Esophagus muscularis mucosa (tissue), 4 donors: ENCODE measurements around the gene MYL5. TPM values are rescaled to one million over a fixed set of nuclear protein-coding genes. Genes with fewer than 3 reads are reported as not detected.

Experiments
- DNase-seq: peaks from one replicate; pipeline ENCODE4 v3.0.0-alpha.2; 2017; ENCODE audit errors: extremely low spot score
- H3K27ac ChIP-seq, 4 donors: fragments of 200-600 bp; sonication (generic); replicated peaks in 1 of 4; 1 replicate in 3 of 4; 2 replicates in 1 of 4; pipeline ENCODE4 v1.5.1; 2016 to 2019; ENCODE audit warnings: mild to moderate bottlenecking in 1 of 4
- H3K27me3 ChIP-seq, 4 donors: fragments of 200-600 bp; sonication (generic); one replicate each; pipeline versions ENCODE4 v1.5.1 to v1.6.0; 2016 to 2019
- H3K36me3 ChIP-seq, 4 donors: fragments of 200-600 bp; sonication (generic); one replicate each; pipeline ENCODE4 v1.5.1; 2016 to 2019
- H3K4me1 ChIP-seq, 4 donors: fragments of 200-600 bp; sonication (generic); one replicate each; pipeline ENCODE4 v1.5.1; 2016 to 2019
- H3K4me3 ChIP-seq, 4 donors: fragments of 200-600 bp; sonication (generic); 1 replicate in 2 of 4; 2 replicates in 2 of 4; pipeline ENCODE4 v1.5.1; 2016 to 2019; ENCODE audit warnings: mild to moderate bottlenecking in 4 of 4, moderate library complexity in 1 of 4
- H3K9me3 ChIP-seq, 4 donors: fragments of 200-600 bp; sonication (generic); 1 replicate in 3 of 4; 2 replicates in 1 of 4; pipeline ENCODE4 v1.5.1; 2016 to 2019
- CTCF ChIP-seq, 3 experiments: fragments of 200-600 bp in 2 of 3; fragments of 450-650 bp in 1 of 3; sonication (generic) in 2 of 3; IDR thresholded peaks; one replicate each; pipeline ENCODE4 v1.5.1; 2017 to 2019; ENCODE audit warnings: antibody characterized with exemption in 3 of 3, mild to moderate bottlenecking in 2 of 3, moderate library complexity in 1 of 3
- EP300 ChIP-seq: sonication (generic); formaldehyde crosslinking; IDR thresholded peaks from one replicate; pipeline ENCODE4 v1.6.1; 2017; ENCODE audit warnings: antibody characterized with exemption
- POLR2A ChIP-seq: fragments of 450-650 bp; IDR thresholded peaks from one replicate; pipeline ENCODE4 v1.6.1; 2017; ENCODE audit warnings: antibody characterized with exemption, moderate library complexity, mild to moderate bottlenecking, low read depth
- POLR2AphosphoS5 ChIP-seq, 2 donors: sonication (generic); formaldehyde crosslinking; IDR thresholded peaks; one replicate each; pipeline ENCODE4 v1.6.1; 2017; ENCODE audit warnings: antibody characterized with exemption in 2 of 2
- WGBS: methylation state at CpG from one replicate; pipeline ENCODE4 v1.1.5; 2018; 5-methylcytosine and 5-hydroxymethylcytosine counted together
- intact Hi-C: fragments of 100-400 bp; cut with DNase I; formaldehyde crosslinking; loops from one replicate; pipeline ENCODE4 v1.15.1; 2023
- total RNA-seq, 4 donors: library from RNA; depleted of rRNA; stranded (reverse); fragments of >200 nt; gene quantifications; one replicate each; pipeline versions ENCODE4 v1.1.0 to v1.2.1, GENCODE V29; 2016

Gene MYL5
- total RNA-seq, 4 donors from 2014 or later: 7.9 to 9.9 (median 9.6) TPM

GRCh38 chr4:685679-686412 lies 11.5 kb downstream of the MYL5 start:
- 85% methylated on average over 6 of the region's 37 CpGs for WGBS

GRCh38 chr4:686413-687040 lies 12.2 kb downstream of the MYL5 start:
- H3K27ac ChIP-seq: peak overlapping the region; percentile 55 to 83 (median 74)
- H3K4me1 ChIP-seq: peaks cover 43 to 57% (median 46%) of the 10 kb centered on the region in 4 donors
- TF ChIP-seq CTCF (IDR thresholded peaks at IDR 0.05) (no peak), EP300 (no peak), POLR2AphosphoS5 (IDR thresholded peaks at IDR 0.05) (no peak), POLR2A (no peak)
- H3K27me3 ChIP-seq: peaks cover 0 to 30% (median 0%) of the 10 kb centered on the region in 4 donors
- H3K4me3 ChIP-seq: no peak overlapping the region
- DNase-seq: no peak
- H3K36me3 ChIP-seq: peaks cover 0 to 11% (median 5%) of the 10 kb centered on the region in 4 donors
- intact Hi-C loops: no loop called here
- WGBS: 89% methylated on average over 10 of the region's 31 CpGs
- no peaks in the 10 kb centered on the region for H3K9me3 ChIP-seq

More at GRCh38 chr4:685679-686412, 11.5 kb downstream of the MYL5 start:
- Histone ChIP-seq H3K4me3 (no peak overlapping the region), H3K4me1 (peaks cover 47 to 62% (median 52%) of the 10 kb centered on the region in 4 donors), H3K27ac (no peak overlapping the region), H3K9me3 (no peaks in the 10 kb centered on the region), H3K27me3 (peaks cover 0 to 34% (median 0%) of the 10 kb centered on the region in 4 donors), H3K36me3 (peaks cover 0 to 11% (median 5%) of the 10 kb centered on the region in 4 donors)
- intact Hi-C loops: no loop called here
- TF ChIP-seq POLR2AphosphoS5 (IDR thresholded peaks at IDR 0.05): no peak
- TF ChIP-seq POLR2A: no peak
- no peak for TF ChIP-seq CTCF (IDR thresholded peaks at IDR 0.05)
- no peak for TF ChIP-seq EP300
- DNase-seq: no peak

GRCh38 chr4:687048-687970 lies 13.0 kb downstream of the MYL5 start:
- peak; percentile 57 to 64 for TF ChIP-seq POLR2AphosphoS5 (IDR thresholded peaks at IDR 0.05)
- TF ChIP-seq POLR2A: peak; percentile 43
- TF ChIP-seq EP300: no peak
- no peak for TF ChIP-seq CTCF (IDR thresholded peaks at IDR 0.05)
- DNase-seq: peak; percentile 97
- Histone ChIP-seq H3K4me3 (peak overlapping the region; percentile 15 to 68 (median 58)), H3K27me3 (peaks cover 0 to 23% (median 0%) of the 10 kb centered on the region in 4 donors), H3K4me1 (peaks cover 43 to 50% (median 44%) of the 10 kb centered on the region in 4 donors), H3K27ac (peak overlapping the region; percentile 70 to 83 (median 80)), H3K9me3 (no peaks in the 10 kb centered on the region), H3K36me3 (peaks cover 0 to 11% (median 5%) of the 10 kb centered on the region in 4 donors)
- WGBS: 61% methylated on average over 30 of the region's 38 CpGs
- intact Hi-C loops: no loop called here

- no peak for DNase-seq
- intact Hi-C loops: no loop called here
- Histone ChIP-seq H3K9me3 (no peaks in the 10 kb centered on the region), H3K4me1 (peaks cover 43 to 50% (median 43%) of the 10 kb centered on the region in 4 donors), H3K4me3 (peak overlapping the region; percentile 57 to 68 (median 58)), H3K36me3 (peaks cover 0 to 11% (median 5%) of the 10 kb centered on the region in 4 donors), H3K27ac (peak overlapping the region; percentile 70 to 83 (median 80)), H3K27me3 (peaks cover 0 to 21% (median 0%) of the 10 kb centered on the region in 4 donors)
- 78% methylated on average over 19 of the region's 26 CpGs for WGBS
- TF ChIP-seq EP300 (no peak), POLR2A (no peak), POLR2AphosphoS5 (IDR thresholded peaks at IDR 0.05) (no peak), CTCF (IDR thresholded peaks at IDR 0.05) (no peak)
Measured at GRCh38 chr4:687971-688853, 13.9 kb downstream of the MYL5 start.
